Endothelial cell (in vitro differentiated cells): ENCODE results near the gene SRRM4. TPM values are rescaled to one million over a fixed set of nuclear protein-coding genes. Genes with fewer than 3 reads are reported as not detected.

Experiments used
- DNase-seq: peaks from one replicate; pipeline ENCODE4 v3.0.0; 2021; ENCODE audit warnings: low spot score
- H3K27ac Mint-ChIP-seq: one replicate; pipeline ENCODE4 v1.8.0; 2021; ENCODE audit warnings: mixed read lengths, inconsistent platforms; ENCODE audit not compliant: unreplicated experiment
- H3K27me3 Mint-ChIP-seq: one replicate; pipeline ENCODE4 v1.8.0; 2021; ENCODE audit warnings: mild to moderate bottlenecking, moderate library complexity, mixed read lengths, inconsistent platforms; ENCODE audit not compliant: unreplicated experiment
- H3K36me3 Mint-ChIP-seq: one replicate; pipeline ENCODE4 v1.8.0; 2021; ENCODE audit warnings: mild to moderate bottlenecking, low read depth, mixed read lengths, inconsistent platforms; ENCODE audit not compliant: unreplicated experiment
- H3K4me1 Mint-ChIP-seq: one replicate; pipeline ENCODE4 v1.8.0; 2021; ENCODE audit warnings: mild to moderate bottlenecking, mixed read lengths, inconsistent platforms; ENCODE audit not compliant: unreplicated experiment
- H3K4me3 Mint-ChIP-seq: one replicate; pipeline ENCODE4 v1.8.0; 2021; ENCODE audit warnings: mild to moderate bottlenecking, mixed read lengths, inconsistent platforms; ENCODE audit not compliant: unreplicated experiment
- H3K9me3 Mint-ChIP-seq: one replicate; pipeline ENCODE4 v1.8.0; 2021; ENCODE audit warnings: mixed read lengths, inconsistent platforms; ENCODE audit not compliant: unreplicated experiment
- CTCF ChIP-seq: fragments of 200-600 bp; sonication (generic); IDR thresholded peaks from one replicate; pipeline ENCODE4 v1.5.0; 2021; ENCODE audit warnings: antibody characterized with exemption; ENCODE audit not compliant: unreplicated experiment
- total RNA-seq: library from RNA; stranded (reverse); fragmentation: NEBNext Ultra II Directional; extraction: Animal tissue kit (Norgen Biotek cat#: 25700); gene quantifications from one replicate; pipeline ENCODE4 v1.2.1, GENCODE V29; 2021; ENCODE audit not compliant: unreplicated experiment

The SRRM4 gene
- total RNA-seq, 1 donor from 2014 or later = 3.6 TPM

DNA sequence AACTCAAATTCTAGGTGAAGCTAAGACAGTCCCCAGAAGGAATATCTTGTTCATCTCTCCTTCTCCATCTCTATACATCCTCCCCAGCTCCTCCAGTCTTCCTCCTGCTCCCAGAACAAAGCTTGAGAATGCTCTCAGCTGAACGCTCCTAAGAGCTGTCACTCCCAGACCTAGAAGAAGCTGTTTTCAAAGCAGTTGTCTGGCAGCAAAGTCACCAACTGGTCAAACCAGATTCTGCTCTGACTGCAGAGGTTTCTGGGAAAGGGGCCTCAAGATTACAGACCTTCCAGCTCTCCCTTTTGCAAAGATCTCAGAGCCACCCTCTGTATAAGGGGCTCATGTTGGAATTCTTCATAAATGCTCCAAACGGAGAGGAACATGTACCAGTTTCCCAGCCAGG, 187.8 kb downstream of the SRRM4 start:
- DNase-seq = no peak
- no peaks in the 10 kb centered on the region for H3K36me3 Mint-ChIP-seq
- H3K4me1 Mint-ChIP-seq = peaks cover under 1% of the 10 kb centered on the region
- no peak overlapping the region for H3K4me3 Mint-ChIP-seq
- no peaks in the 10 kb centered on the region for H3K27me3 Mint-ChIP-seq
- TF ChIP-seq CTCF = no peak
- no peaks in the 10 kb centered on the region for H3K9me3 Mint-ChIP-seq
- H3K27ac Mint-ChIP-seq = no peak overlapping the region

DNA sequence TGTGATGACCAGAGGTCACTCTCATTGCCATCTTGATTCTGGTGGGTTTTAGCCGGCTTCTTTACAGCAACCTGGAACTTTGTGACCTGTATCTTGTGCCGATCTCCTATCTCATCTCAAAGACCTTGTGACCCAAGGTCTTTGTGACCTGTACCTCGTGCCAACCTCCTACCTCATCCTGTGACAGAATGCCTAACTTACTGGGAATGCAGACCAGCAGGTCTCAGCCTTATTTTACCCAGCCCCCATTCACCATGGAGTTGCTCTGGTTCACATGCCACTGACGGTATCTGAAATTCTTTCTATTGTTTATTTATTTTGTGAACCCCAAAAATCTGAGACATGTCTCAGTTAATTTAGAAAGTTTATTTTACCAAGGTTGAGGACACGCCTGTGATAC, 189.9 kb downstream of the SRRM4 start:
- Mint-ChIP-seq H3K27ac (no peak overlapping the region), H3K9me3 (no peaks in the 10 kb centered on the region)

GRCh38 chr12:119171691-119172425, 190.5 kb downstream of the SRRM4 start:
- H3K27ac Mint-ChIP-seq = no peak overlapping the region

More for the DNA sequence above, 189.9 kb downstream of the SRRM4 start:
- Mint-ChIP-seq H3K4me3 (no peak overlapping the region), H3K36me3 (no peaks in the 10 kb centered on the region), H3K4me1 (no peaks in the 10 kb centered on the region), H3K27me3 (no peaks in the 10 kb centered on the region)
- TF ChIP-seq CTCF = no peak
- no peak for DNase-seq

DNA sequence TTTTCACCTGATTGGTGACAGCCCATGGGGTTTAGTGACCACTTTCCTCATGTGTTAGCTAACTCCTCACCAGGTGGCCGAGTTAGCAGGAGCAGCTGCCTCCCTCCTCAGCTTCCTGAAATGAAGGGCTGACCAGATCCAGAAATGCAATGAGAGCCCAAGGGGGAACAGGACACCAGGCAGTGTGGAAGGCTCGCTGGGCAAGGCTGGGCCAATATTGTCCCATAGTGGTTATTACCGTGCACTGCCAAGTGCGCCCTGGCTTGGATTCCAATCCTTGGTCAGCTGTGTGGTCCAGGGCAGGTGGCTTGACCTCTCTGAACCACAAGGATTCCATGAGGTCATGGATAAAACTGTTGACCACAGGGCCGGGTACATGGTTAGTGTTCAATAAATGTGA, 193.7 kb downstream of the SRRM4 start:
- DNase-seq = no peak
- Mint-ChIP-seq H3K9me3 (no peaks in the 10 kb centered on the region), H3K27ac (no peak overlapping the region), H3K36me3 (no peaks in the 10 kb centered on the region), H3K4me3 (no peak overlapping the region), H3K27me3 (peaks cover 8% of the 10 kb centered on the region), H3K4me1 (peaks cover 5% of the 10 kb centered on the region)
- no peak for TF ChIP-seq CTCF

More at GRCh38 chr12:119171691-119172425, 190.5 kb downstream of the SRRM4 start:
- Mint-ChIP-seq H3K27me3 (no peaks in the 10 kb centered on the region), H3K36me3 (no peaks in the 10 kb centered on the region), H3K4me3 (no peak overlapping the region), H3K9me3 (no peaks in the 10 kb centered on the region), H3K4me1 (no peaks in the 10 kb centered on the region)
- no peak for DNase-seq
- no peak for TF ChIP-seq CTCF

DNA sequence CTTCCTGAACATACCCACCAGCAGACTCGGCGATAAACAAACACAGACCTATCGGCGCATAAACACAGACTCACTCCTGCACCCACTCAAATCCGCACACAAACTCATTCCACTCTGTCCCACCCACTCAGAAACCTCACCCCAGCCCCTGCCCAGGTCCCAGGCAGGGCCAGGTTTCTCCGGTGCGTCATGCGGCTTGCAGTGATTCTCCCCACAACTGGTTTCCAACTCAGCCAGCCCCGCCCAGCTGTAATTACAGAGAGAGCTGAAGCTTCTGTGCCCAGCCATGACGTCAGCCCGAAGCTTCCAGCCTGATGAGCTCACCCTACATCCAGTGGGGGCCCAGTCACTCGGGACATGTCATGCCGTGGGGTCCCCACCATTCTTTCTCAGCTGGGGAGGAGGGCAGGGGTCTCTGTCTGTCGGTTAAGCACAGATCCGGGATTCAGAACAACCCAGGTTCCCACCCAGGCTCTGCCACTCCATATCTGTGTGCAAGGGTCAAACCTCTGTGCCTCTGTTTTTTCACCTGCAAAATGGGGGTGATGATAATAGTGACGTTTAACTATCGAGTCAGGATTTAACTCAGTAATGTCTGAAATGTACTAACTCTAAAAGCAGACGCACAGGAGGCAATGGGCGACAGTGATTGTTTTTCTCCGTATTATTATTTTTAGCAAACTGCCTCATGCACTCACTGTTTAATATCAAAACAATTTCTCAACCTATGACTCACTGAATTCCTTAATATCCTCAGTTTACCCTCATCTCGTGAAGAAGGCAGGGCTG, 195.1 kb downstream of the SRRM4 start:
- DNase-seq = no peak
- no peak overlapping the region for H3K27ac Mint-ChIP-seq
- TF ChIP-seq CTCF = no peak
- H3K9me3 Mint-ChIP-seq = no peaks in the 10 kb centered on the region
- peaks cover 11% of the 10 kb centered on the region for H3K4me1 Mint-ChIP-seq
- no peaks in the 10 kb centered on the region for H3K36me3 Mint-ChIP-seq
- H3K27me3 Mint-ChIP-seq = peaks cover 8% of the 10 kb centered on the region
- H3K4me3 Mint-ChIP-seq = no peak overlapping the region
